Activated effector memory CD4-positive, alpha-beta T cell treated with Interleukin-2 at 50 U/mL for 16 hours (primary cell): ENCODE data around the gene CCPG1.

Experiments
- DNase-seq: peaks from one replicate; pipeline ENCODE4 v3.0.0-alpha.2; 2020

CCPG1 gene

GRCh38 chr15:55383687-55384086 lies 24.5 kb downstream of the CCPG1 start:
- no peak for DNase-seq

- DNase-seq, result no peak
Observed at GRCh38 chr15:55381595-55381994, 26.6 kb downstream of the CCPG1 start.

GRCh38 chr15:55379095-55379494 lies 29.1 kb downstream of the CCPG1 start:
- no peak for DNase-seq

GRCh38 chr15:55372701-55373440 lies 35.3 kb downstream of the CCPG1 start:
- no peak for DNase-seq

GRCh38 chr15:55366981-55367380 lies 41.2 kb downstream of the CCPG1 start:
- no peak for DNase-seq

GRCh38 chr15:55362641-55363040 lies 45.5 kb downstream of the CCPG1 start:
- no peak for DNase-seq

- no peak for DNase-seq
Observed at GRCh38 chr15:55361048-55361447, 47.1 kb downstream of the CCPG1 start.

GRCh38 chr15:55360256-55360655 lies 47.9 kb downstream of the CCPG1 start:
- no peak for DNase-seq

- no peak for DNase-seq
Observed at GRCh38 chr15:55358471-55358870, 49.7 kb downstream of the CCPG1 start.

GRCh38 chr15:55357774-55358173 lies 50.4 kb downstream of the CCPG1 start:
- no peak for DNase-seq

GRCh38 chr15:55356985-55357585 lies 51.1 kb downstream of the CCPG1 start:
- DNase-seq, result no peak

- DNase-seq, result no peak
Observed at GRCh38 chr15:55353025-55353424, 55.1 kb downstream of the CCPG1 start.

GRCh38 chr15:55349282-55349681 lies 58.9 kb downstream of the CCPG1 start:
- DNase-seq, result no peak

GRCh38 chr15:55348281-55348778 lies 59.8 kb downstream of the CCPG1 start:
- DNase-seq, result no peak

- DNase-seq, result no peak
Observed at GRCh38 chr15:55344206-55344605, 64.0 kb downstream of the CCPG1 start.

- no peak for DNase-seq
Observed at GRCh38 chr15:55343168-55343567, 65.0 kb downstream of the CCPG1 start.

GRCh38 chr15:55337160-55337559 lies 71.0 kb downstream of the CCPG1 start:
- no peak for DNase-seq

- no peak for DNase-seq
Observed at GRCh38 chr15:55334997-55335396, 73.2 kb downstream of the CCPG1 start.

- no peak for DNase-seq
Observed at GRCh38 chr15:55334371-55334770, 73.8 kb downstream of the CCPG1 start.

GRCh38 chr15:55327387-55327786 lies 80.8 kb downstream of the CCPG1 start:
- no peak for DNase-seq

- DNase-seq, result no peak
Observed at GRCh38 chr15:55322467-55322866, 85.7 kb downstream of the CCPG1 start.

GRCh38 chr15:55320963-55321362 lies 87.2 kb downstream of the CCPG1 start:
- DNase-seq, result no peak

GRCh38 chr15:55320238-55320550 lies 88.0 kb downstream of the CCPG1 start:
- DNase-seq, result no peak

GRCh38 chr15:55319537-55320237 lies 88.5 kb downstream of the CCPG1 start:
- DNase-seq, result no peak
